ENCODE measurements around the gene SPSB3. TPM values are rescaled to one million over a fixed set of nuclear protein-coding genes. Genes with fewer than 3 reads are reported as not detected.

The SPSB3 gene
- total and polyA plus RNA-seq, 2 experiments from 2014 or later, result 27.1 to 34.7 TPM

DNA sequence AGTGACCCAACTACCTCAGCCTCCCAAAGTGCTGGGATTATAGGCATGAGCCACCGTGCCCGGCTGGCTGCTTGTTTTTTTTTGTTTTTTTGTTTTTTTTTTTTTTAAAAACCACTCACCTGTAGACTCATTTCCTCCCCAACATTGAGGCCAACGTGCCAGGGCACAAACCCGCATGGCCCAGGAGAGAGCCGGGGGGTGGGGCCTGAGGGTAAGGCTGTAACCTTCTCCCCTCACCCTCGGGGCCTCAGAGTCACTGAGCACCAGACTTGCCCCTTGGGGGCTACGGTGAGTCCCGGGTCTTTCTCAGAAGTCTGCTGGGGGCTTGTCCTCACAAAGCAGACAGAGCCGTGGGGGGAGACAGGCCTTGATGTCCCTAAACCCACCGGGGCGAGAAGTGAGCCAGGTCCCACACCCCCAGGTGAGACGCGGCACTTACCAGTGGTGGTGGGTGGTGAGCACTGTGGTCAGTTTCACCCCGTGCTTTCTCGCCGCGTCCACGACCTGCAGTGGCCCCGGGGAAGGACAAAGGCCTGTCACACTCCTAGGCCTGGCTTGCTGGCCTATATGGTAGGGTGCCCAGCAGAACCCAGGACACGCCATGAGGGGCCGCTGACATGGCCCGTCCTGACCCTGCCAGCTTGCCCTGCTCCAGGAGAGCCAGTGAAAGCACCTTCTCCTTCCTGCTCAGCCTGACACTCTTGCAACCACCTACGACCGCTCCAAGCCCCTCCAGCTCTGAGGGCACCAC lies 39.7 kb upstream of the SPSB3 start:
- Histone ChIP-seq H3K4me3 (no peak overlapping the region), H3K27ac (ENCODE audit: low read depth) (no peak overlapping the region), H3K4me2 (no peak overlapping the region), H3K36me3 (ENCODE audit: insufficient read depth) (no peaks in the 10 kb centered on the region), H3F3A (replicated peaks; ENCODE audit: low read depth) (0 out of 2 replicates have a peak, but pooled peaks cover 6% of the 10 kb centered on the region), H3K79me2 (replicated peaks; ENCODE audit: insufficient read depth) (peaks cover 6% of the 10 kb centered on the region; the same call in 1 of the 2 replicates), H3K9me2 (ENCODE audit: insufficient read depth) (no peaks in the 10 kb centered on the region), H2AFZ (no peak overlapping the region), H3K27me3 (ENCODE audit: insufficient read depth) (no peaks in the 10 kb centered on the region), H3K4me1 (ENCODE audit: insufficient read depth) (no peaks in the 10 kb centered on the region; the same call in 1 of the 2 replicates), H4K20me1 (replicated peaks; ENCODE audit: insufficient read depth) (no peaks in the 10 kb centered on the region; the same call in 1 of the 2 replicates)
- DNase-seq (ENCODE audit: low spot score) (no peak), ATAC-seq (no peak)
- Mint-ChIP-seq H3K4me1 (no peaks in the 10 kb centered on the region; the same call in 2 of the 3 replicates), H3K36me3 (ENCODE audit: low read depth) (no peaks in the 10 kb centered on the region), H3K27ac (no peak overlapping the region), H3K9me3 (no peaks in the 10 kb centered on the region), H3K4me3 (no peak overlapping the region), H3K27me3 (ENCODE audit: insufficient read depth, low read depth, poor library complexity) (peaks cover 8% of the 10 kb centered on the region)
- TF ChIP-seq JUNB (IDR thresholded peaks at IDR 0.05; ENCODE audit: unreplicated experiment), result no peak
- TF ChIP-seq, protein P1, sequence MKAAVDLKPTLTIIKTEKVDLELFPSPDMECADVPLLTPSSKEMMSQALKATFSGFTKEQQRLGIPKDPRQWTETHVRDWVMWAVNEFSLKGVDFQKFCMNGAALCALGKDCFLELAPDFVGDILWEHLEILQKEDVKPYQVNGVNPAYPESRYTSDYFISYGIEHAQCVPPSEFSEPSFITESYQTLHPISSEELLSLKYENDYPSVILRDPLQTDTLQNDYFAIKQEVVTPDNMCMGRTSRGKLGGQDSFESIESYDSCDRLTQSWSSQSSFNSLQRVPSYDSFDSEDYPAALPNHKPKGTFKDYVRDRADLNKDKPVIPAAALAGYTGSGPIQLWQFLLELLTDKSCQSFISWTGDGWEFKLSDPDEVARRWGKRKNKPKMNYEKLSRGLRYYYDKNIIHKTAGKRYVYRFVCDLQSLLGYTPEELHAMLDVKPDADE (IDR thresholded peaks at IDR 0.05), result no peak
- no peak for TF ChIP-seq CREB1 (CRISPR knock-in tag; IDR thresholded peaks at IDR 0.05; ENCODE audit: low read depth)

DNA sequence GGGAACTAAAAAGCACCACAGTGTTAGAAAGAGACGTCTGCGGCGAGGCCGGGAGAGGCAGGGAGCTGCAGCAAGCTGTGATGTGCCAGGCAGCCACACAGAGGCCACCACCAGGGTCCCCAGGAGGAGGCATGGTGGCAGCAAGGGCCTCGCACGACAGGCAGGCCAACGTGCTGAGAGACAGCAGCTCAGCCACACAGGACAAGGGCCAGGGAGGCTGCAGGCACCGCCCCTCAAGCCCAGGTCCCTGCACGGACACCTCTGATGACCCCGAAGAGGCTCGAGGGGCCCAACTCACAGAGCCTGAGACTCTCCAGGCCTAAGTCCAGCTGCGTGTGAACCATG lies 38.5 kb upstream of the SPSB3 start:
- no peaks in the 10 kb centered on the region; the same call in 1 of the 2 replicates for H3K4me1 ChIP-seq (ENCODE audit: insufficient read depth)
- Mint-ChIP-seq H3K27ac (no peak overlapping the region), H3K4me3 (no peak overlapping the region), H3K9me3 (no peaks in the 10 kb centered on the region), H3K36me3 (ENCODE audit: low read depth) (no peaks in the 10 kb centered on the region), H3K27me3 (ENCODE audit: insufficient read depth, low read depth, poor library complexity) (peaks cover 4% of the 10 kb centered on the region), H3K4me1 (no peaks in the 10 kb centered on the region; the same call in 2 of the 3 replicates)
- H4K20me1 ChIP-seq (replicated peaks; ENCODE audit: insufficient read depth), result no peaks in the 10 kb centered on the region; the same call in 1 of the 2 replicates
- H3K79me2 ChIP-seq (replicated peaks; ENCODE audit: insufficient read depth), result peaks cover 6% of the 10 kb centered on the region; the same call in 1 of the 2 replicates
- DNase-seq (ENCODE audit: low spot score), result no peak
- no peak overlapping the region for H3K4me3 ChIP-seq
- no peak for ATAC-seq
- H3K27ac ChIP-seq (ENCODE audit: low read depth), result no peak overlapping the region
- no peaks in the 10 kb centered on the region for H3K9me2 ChIP-seq (ENCODE audit: insufficient read depth)
- 0 out of 2 replicates have a peak, but pooled peaks cover 6% of the 10 kb centered on the region for H3F3A ChIP-seq (replicated peaks; ENCODE audit: low read depth)
- no peak overlapping the region for H3K4me2 ChIP-seq
- no peaks in the 10 kb centered on the region for H3K27me3 ChIP-seq (ENCODE audit: insufficient read depth)
- H2AFZ ChIP-seq, result no peak overlapping the region
- H3K36me3 ChIP-seq (ENCODE audit: insufficient read depth), result no peaks in the 10 kb centered on the region
- TF ChIP-seq, protein P2, sequence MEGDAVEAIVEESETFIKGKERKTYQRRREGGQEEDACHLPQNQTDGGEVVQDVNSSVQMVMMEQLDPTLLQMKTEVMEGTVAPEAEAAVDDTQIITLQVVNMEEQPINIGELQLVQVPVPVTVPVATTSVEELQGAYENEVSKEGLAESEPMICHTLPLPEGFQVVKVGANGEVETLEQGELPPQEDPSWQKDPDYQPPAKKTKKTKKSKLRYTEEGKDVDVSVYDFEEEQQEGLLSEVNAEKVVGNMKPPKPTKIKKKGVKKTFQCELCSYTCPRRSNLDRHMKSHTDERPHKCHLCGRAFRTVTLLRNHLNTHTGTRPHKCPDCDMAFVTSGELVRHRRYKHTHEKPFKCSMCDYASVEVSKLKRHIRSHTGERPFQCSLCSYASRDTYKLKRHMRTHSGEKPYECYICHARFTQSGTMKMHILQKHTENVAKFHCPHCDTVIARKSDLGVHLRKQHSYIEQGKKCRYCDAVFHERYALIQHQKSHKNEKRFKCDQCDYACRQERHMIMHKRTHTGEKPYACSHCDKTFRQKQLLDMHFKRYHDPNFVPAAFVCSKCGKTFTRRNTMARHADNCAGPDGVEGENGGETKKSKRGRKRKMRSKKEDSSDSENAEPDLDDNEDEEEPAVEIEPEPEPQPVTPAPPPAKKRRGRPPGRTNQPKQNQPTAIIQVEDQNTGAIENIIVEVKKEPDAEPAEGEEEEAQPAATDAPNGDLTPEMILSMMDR (conservative IDR thresholded peaks at IDR 0.05; ENCODE audit: low read depth in 2 of 2), result no peak
- TF ChIP-seq STAT1 (IDR thresholded peaks at IDR 0.05; ENCODE audit: unreplicated experiment) (no peak), ZNF331 (CRISPR knock-in tag; IDR thresholded peaks at IDR 0.05; ENCODE audit: low read depth) (no peak), NANOG (IDR thresholded peaks at IDR 0.05; ENCODE audit: borderline replicate concordance) (no peak), EZH2 (IDR thresholded peaks at IDR 0.05; ENCODE audit: low read depth, unreplicated experiment) (no peak), ZNF114 (CRISPR knock-in tag; IDR thresholded peaks at IDR 0.05) (no peak), POLR2AphosphoS5 (IDR thresholded peaks at IDR 0.05; ENCODE audit: low read depth) (no peak), EZH2phosphoT487 (IDR thresholded peaks at IDR 0.05; ENCODE audit: unreplicated experiment) (no peak), CREB1 (CRISPR knock-in tag; IDR thresholded peaks at IDR 0.05; ENCODE audit: low read depth) (no peak)
- TF ChIP-seq, protein P3, sequence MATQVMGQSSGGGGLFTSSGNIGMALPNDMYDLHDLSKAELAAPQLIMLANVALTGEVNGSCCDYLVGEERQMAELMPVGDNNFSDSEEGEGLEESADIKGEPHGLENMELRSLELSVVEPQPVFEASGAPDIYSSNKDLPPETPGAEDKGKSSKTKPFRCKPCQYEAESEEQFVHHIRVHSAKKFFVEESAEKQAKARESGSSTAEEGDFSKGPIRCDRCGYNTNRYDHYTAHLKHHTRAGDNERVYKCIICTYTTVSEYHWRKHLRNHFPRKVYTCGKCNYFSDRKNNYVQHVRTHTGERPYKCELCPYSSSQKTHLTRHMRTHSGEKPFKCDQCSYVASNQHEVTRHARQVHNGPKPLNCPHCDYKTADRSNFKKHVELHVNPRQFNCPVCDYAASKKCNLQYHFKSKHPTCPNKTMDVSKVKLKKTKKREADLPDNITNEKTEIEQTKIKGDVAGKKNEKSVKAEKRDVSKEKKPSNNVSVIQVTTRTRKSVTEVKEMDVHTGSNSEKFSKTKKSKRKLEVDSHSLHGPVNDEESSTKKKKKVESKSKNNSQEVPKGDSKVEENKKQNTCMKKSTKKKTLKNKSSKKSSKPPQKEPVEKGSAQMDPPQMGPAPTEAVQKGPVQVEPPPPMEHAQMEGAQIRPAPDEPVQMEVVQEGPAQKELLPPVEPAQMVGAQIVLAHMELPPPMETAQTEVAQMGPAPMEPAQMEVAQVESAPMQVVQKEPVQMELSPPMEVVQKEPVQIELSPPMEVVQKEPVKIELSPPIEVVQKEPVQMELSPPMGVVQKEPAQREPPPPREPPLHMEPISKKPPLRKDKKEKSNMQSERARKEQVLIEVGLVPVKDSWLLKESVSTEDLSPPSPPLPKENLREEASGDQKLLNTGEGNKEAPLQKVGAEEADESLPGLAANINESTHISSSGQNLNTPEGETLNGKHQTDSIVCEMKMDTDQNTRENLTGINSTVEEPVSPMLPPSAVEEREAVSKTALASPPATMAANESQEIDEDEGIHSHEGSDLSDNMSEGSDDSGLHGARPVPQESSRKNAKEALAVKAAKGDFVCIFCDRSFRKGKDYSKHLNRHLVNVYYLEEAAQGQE (IDR thresholded peaks at IDR 0.05; ENCODE audit: unreplicated experiment), result no peak

All from GM23338 (cell line).